HFFc6 (cell line): ENCODE measurements around the gene BLOC1S6. TPM values are rescaled to one million over a fixed set of nuclear protein-coding genes. Genes with fewer than 3 reads are reported as not detected.
"Not testable (repeated sequence)": the region's sequence is repeated elsewhere in the genome, so short reads cannot be mapped to it uniquely, and the experiment has no call there.

Experiments
- DNase-seq: peaks from one replicate; pipeline ENCODE4 v3.0.0-alpha.2; 2018
- H3K27ac Mint-ChIP-seq: 2 replicates; pipeline ENCODE4 v1.8.0; 2020; ENCODE audit warnings: mild to moderate bottlenecking, mixed read lengths
- H3K27me3 Mint-ChIP-seq: 2 replicates; pipeline ENCODE4 v1.8.0; 2021; ENCODE audit warnings: mild to moderate bottlenecking, moderate library complexity, mixed read lengths; ENCODE audit not compliant: insufficient read depth
- H3K36me3 Mint-ChIP-seq: 2 replicates; pipeline ENCODE4 v1.8.0; 2021; ENCODE audit warnings: low read depth, mixed read lengths
- H3K4me1 Mint-ChIP-seq: 2 replicates; pipeline ENCODE4 v1.8.0; 2020; ENCODE audit warnings: low read depth, mixed read lengths
- H3K4me3 Mint-ChIP-seq: 2 replicates; pipeline ENCODE4 v1.8.0; 2020; ENCODE audit warnings: mild to moderate bottlenecking, moderate library complexity, mixed read lengths
- H3K9me3 Mint-ChIP-seq: 2 replicates; pipeline ENCODE4 v1.8.0; 2020; ENCODE audit warnings: mild to moderate bottlenecking, mixed read lengths
- CTCF ChIP-seq: fragments of 200-600 bp; sonication (generic); IDR thresholded peaks from 2 replicates; pipeline ENCODE4 v1.5.0; 2021; ENCODE audit warnings: antibody characterized with exemption, mild to moderate bottlenecking
- total RNA-seq, 6 experiments: library from RNA; stranded (reverse); fragmentation: NEBNext Ultra II Directional; extraction: Animal tissue kit (Norgen Biotek cat#: 25700); gene quantifications; 2 replicates in 1 of 6; 3 replicates in 5 of 6; pipeline ENCODE4 v1.2.3, GENCODE V29; 2021

BLOC1S6 gene
- total RNA-seq, 6 experiments from 2014 or later, result 55.2 to 67.2 (median 59.4) TPM

- no peak for DNase-seq
- H3K36me3 Mint-ChIP-seq, result peaks cover 6% of the 10 kb centered on the region
- no peak for TF ChIP-seq CTCF
- 0 out of 2 replicates have a peak, but pooled peaks cover 4% of the 10 kb centered on the region for H3K9me3 Mint-ChIP-seq
- H3K27me3 Mint-ChIP-seq, result peaks cover 6% of the 10 kb centered on the region; the same call in 1 of the 2 replicates
- H3K4me1 Mint-ChIP-seq, result peaks cover 48% of the 10 kb centered on the region
- H3K4me3 Mint-ChIP-seq, result no peak overlapping the region
- no peak overlapping the region for H3K27ac Mint-ChIP-seq
These were observed 60.6 kb downstream of the BLOC1S6 start for GRCh38 chr15:45647828-45648227.

GRCh38 chr15:45648521-45649200 lies 61.5 kb downstream of the BLOC1S6 start:
- Mint-ChIP-seq H3K4me3 (peak overlapping the region; percentile 53), H3K36me3 (peaks cover 6% of the 10 kb centered on the region), H3K4me1 (peaks cover 41% of the 10 kb centered on the region), H3K27me3 (peaks cover 6% of the 10 kb centered on the region; the same call in 1 of the 2 replicates), H3K27ac (peak overlapping the region; percentile 84), H3K9me3 (0 out of 2 replicates have a peak, but pooled peaks cover 4% of the 10 kb centered on the region)
- TF ChIP-seq CTCF, result no peak
- DNase-seq, result peak; percentile 65

DNA sequence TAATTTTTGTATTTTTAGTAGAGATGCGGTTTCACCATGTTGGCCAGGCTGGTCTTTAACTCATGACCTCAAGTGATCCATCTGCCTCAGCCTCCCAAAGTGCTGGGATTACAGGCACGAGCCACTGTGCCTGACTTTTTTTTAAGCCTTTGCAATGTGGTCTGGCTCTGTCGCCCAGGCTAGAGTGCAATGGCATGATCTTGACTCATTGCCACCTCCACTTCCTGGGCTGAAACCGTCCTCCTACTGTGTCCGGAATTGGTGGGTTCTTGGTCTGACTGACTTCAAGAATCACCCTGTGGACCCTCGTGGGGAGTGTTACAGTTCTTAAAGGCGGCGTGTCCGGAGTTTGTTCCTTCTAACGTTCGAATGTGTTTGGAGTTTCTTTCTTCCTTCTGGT lies 62.8 kb downstream of the BLOC1S6 start:
- not testable (repeated sequence) for H3K36me3 Mint-ChIP-seq, H3K27ac Mint-ChIP-seq, DNase-seq, H3K27me3 Mint-ChIP-seq, H3K9me3 Mint-ChIP-seq, H3K4me3 Mint-ChIP-seq
- H3K4me1 Mint-ChIP-seq, result peaks cover 31% of the 10 kb centered on the region

- no peak for TF ChIP-seq CTCF
- Mint-ChIP-seq H3K9me3 (0 out of 2 replicates have a peak, but pooled peaks cover 4% of the 10 kb centered on the region), H3K27me3 (no peaks in the 10 kb centered on the region), H3K4me3 (no peak overlapping the region), H3K36me3 (peaks cover 6% of the 10 kb centered on the region), H3K4me1 (peaks cover 21% of the 10 kb centered on the region), H3K27ac (no peak overlapping the region)
- DNase-seq, result no peak
These were observed 63.8 kb downstream of the BLOC1S6 start for GRCh38 chr15:45650889-45651525.

DNA sequence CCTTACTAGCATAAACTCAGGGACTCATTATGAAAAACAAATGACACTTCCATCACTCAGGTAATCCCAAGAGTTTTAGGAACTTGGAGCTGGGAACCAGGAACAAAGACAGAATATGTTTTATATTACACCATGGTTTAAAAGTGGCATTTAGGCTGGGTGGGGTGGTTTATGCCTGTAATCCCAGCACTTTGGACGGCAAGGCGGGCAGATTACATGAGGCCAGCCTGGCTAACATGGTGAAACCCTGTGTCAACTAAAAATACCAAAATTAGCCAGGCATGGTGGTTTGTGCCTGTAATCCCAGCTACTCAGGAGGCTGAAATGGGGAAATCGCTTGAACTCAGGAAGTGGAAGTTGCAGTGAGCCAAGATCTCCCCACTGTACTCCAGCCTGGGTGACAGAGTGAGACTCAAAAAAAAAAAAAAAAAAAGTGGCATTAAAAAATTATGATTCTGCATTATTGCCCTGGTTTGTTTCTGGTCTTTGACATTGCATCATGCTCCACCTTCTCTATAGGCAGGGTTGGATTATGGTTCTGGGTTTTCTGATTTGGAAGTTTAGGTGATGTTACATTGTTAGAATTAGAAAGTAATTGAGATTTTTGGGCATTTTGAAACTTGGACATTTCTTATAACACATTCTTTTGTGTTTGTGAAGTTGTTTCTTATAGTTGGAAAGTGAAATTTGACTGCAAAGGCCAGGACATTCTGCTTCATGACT lies 66.7 kb downstream of the BLOC1S6 start:
- peaks cover 6% of the 10 kb centered on the region for H3K36me3 Mint-ChIP-seq
- no peak for TF ChIP-seq CTCF
- H3K9me3 Mint-ChIP-seq, result 0 out of 2 replicates have a peak, but pooled peaks cover 4% of the 10 kb centered on the region
- no peak for DNase-seq
- peaks cover 4% of the 10 kb centered on the region for H3K4me1 Mint-ChIP-seq
- no peak overlapping the region for H3K4me3 Mint-ChIP-seq
- H3K27ac Mint-ChIP-seq, result no peak overlapping the region
- H3K27me3 Mint-ChIP-seq, result no peaks in the 10 kb centered on the region
